Measurements from ENCODE around the gene CAVIN1.

The CAVIN1 gene

GRCh38 chr17:42422958-42423712 lies at the start of gene CAVIN1 (continued):
- TF ChIP-seq, protein P1, sequence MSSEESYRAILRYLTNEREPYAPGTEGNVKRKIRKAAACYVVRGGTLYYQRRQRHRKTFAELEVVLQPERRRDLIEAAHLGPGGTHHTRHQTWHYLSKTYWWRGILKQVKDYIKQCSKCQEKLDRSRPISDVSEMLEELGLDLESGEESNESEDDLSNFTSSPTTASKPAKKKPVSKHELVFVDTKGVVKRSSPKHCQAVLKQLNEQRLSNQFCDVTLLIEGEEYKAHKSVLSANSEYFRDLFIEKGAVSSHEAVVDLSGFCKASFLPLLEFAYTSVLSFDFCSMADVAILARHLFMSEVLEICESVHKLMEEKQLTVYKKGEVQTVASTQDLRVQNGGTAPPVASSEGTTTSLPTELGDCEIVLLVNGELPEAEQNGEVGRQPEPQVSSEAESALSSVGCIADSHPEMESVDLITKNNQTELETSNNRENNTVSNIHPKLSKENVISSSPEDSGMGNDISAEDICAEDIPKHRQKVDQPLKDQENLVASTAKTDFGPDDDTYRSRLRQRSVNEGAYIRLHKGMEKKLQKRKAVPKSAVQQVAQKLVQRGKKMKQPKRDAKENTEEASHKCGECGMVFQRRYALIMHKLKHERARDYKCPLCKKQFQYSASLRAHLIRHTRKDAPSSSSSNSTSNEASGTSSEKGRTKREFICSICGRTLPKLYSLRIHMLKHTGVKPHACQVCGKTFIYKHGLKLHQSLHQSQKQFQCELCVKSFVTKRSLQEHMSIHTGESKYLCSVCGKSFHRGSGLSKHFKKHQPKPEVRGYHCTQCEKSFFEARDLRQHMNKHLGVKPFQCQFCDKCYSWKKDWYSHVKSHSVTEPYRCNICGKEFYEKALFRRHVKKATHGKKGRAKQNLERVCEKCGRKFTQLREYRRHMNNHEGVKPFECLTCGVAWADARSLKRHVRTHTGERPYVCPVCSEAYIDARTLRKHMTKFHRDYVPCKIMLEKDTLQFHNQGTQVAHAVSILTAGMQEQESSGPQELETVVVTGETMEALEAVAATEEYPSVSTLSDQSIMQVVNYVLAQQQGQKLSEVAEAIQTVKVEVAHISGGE (tag by site-specific recombination; conservative IDR thresholded peaks at IDR 0.05; ENCODE audit: low read depth): peak; percentile 67
- TF ChIP-seq ZBTB48 (tag by site-specific recombination; IDR thresholded peaks at IDR 0.05): 0 out of 2 replicates have a peak, but pooled peaks have one; percentile 41
- TF ChIP-seq, protein P2, sequence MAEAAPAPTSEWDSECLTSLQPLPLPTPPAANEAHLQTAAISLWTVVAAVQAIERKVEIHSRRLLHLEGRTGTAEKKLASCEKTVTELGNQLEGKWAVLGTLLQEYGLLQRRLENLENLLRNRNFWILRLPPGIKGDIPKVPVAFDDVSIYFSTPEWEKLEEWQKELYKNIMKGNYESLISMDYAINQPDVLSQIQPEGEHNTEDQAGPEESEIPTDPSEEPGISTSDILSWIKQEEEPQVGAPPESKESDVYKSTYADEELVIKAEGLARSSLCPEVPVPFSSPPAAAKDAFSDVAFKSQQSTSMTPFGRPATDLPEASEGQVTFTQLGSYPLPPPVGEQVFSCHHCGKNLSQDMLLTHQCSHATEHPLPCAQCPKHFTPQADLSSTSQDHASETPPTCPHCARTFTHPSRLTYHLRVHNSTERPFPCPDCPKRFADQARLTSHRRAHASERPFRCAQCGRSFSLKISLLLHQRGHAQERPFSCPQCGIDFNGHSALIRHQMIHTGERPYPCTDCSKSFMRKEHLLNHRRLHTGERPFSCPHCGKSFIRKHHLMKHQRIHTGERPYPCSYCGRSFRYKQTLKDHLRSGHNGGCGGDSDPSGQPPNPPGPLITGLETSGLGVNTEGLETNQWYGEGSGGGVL (tag by site-specific recombination; IDR thresholded peaks at IDR 0.05): peak; percentile 96
- TF ChIP-seq ZSCAN30 (tag by site-specific recombination; IDR thresholded peaks at IDR 0.05): peak; percentile 62
- TF ChIP-seq GLIS2 (tag by site-specific recombination; IDR thresholded peaks at IDR 0.05): peak; percentile 96
- TF ChIP-seq ZNF571 (tag by site-specific recombination; IDR thresholded peaks at IDR 0.05): no peak
- TF ChIP-seq SP3 (tag by site-specific recombination; IDR thresholded peaks at IDR 0.05): peak; percentile 94
- no peak for TF ChIP-seq ZNF624 (tag by site-specific recombination; IDR thresholded peaks at IDR 0.05)
- peak; percentile 66; the same call in 1 of the 2 replicates for TF ChIP-seq KLF10 (tag by site-specific recombination; IDR thresholded peaks at IDR 0.05)
- TF ChIP-seq ZSCAN5A (tag by site-specific recombination; IDR thresholded peaks at IDR 0.05): peak; percentile 84; the same call in 1 of the 2 replicates
- TF ChIP-seq TCF7L2 (IDR thresholded peaks at IDR 0.05; ENCODE audit: borderline replicate concordance, low read depth, low read length): no peak
- TF ChIP-seq ZNF341 (tag by site-specific recombination; IDR thresholded peaks at IDR 0.05; ENCODE audit: low read depth): peak; percentile 96
- TF ChIP-seq IKZF3 (tag by site-specific recombination; IDR thresholded peaks at IDR 0.05): peak; percentile 91
- peak; percentile 71; the same call in 1 of the 2 replicates for TF ChIP-seq ZNF610 (tag by site-specific recombination; IDR thresholded peaks at IDR 0.05; ENCODE audit: borderline replicate concordance)
- 0 out of 2 replicates have a peak, but pooled peaks have one; percentile 85 for TF ChIP-seq ZNF2 (tag by site-specific recombination; IDR thresholded peaks at IDR 0.05)
- no peak for TF ChIP-seq ZNF133 (tag by site-specific recombination; IDR thresholded peaks at IDR 0.05)
- no peak for TF ChIP-seq ZNF10 (tag by site-specific recombination; IDR thresholded peaks at IDR 0.05)
- TF ChIP-seq ZSCAN23 (tag by site-specific recombination; IDR thresholded peaks at IDR 0.05): no peak
- TF ChIP-seq ZEB2 (tag by site-specific recombination; IDR thresholded peaks at IDR 0.05): peak; percentile 93
- TF ChIP-seq SP2 (tag by site-specific recombination; IDR thresholded peaks at IDR 0.05): peak; percentile 98
- TF ChIP-seq ZBTB26 (tag by site-specific recombination; optimal IDR thresholded peaks at IDR 0.05): peak; percentile 58
- no peak for TF ChIP-seq ZNF548 (tag by site-specific recombination; IDR thresholded peaks at IDR 0.05)
- TF ChIP-seq ZNF785 (tag by site-specific recombination; IDR thresholded peaks at IDR 0.05): no peak
- no peak for TF ChIP-seq SCRT1 (tag by site-specific recombination; IDR thresholded peaks at IDR 0.05; ENCODE audit: borderline replicate concordance)
- TF ChIP-seq ZXDB (tag by site-specific recombination; IDR thresholded peaks at IDR 0.05): 0 out of 2 replicates have a peak, but pooled peaks have one; percentile 33
- TF ChIP-seq ZNF626 (tag by site-specific recombination; IDR thresholded peaks at IDR 0.05): no peak
- TF ChIP-seq ZNF239 (tag by site-specific recombination; IDR thresholded peaks at IDR 0.05): 0 out of 2 replicates have a peak, but pooled peaks have one; percentile 20
- no peak for TF ChIP-seq ZNF521 (tag by site-specific recombination; IDR thresholded peaks at IDR 0.05)
- peak; percentile 61 for TF ChIP-seq ZNF843 (tag by site-specific recombination; IDR thresholded peaks at IDR 0.05)
- TF ChIP-seq, protein P3, sequence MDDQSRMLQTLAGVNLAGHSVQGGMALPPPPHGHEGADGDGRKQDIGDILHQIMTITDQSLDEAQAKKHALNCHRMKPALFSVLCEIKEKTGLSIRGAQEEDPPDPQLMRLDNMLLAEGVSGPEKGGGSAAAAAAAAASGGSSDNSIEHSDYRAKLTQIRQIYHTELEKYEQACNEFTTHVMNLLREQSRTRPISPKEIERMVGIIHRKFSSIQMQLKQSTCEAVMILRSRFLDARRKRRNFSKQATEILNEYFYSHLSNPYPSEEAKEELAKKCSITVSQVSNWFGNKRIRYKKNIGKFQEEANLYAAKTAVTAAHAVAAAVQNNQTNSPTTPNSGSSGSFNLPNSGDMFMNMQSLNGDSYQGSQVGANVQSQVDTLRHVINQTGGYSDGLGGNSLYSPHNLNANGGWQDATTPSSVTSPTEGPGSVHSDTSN (CRISPR knock-in tag; IDR thresholded peaks at IDR 0.05): no peak; the same call in 1 of the 2 replicates
- no peak for TF ChIP-seq ZFP37 (tag by site-specific recombination; IDR thresholded peaks at IDR 0.05)

All from HEK293 (cell line).